Muscle layer of duodenum (tissue), 2 donors: Measurements from ENCODE around the gene VAV3.

ENCODE experiments used
- H3K27ac ChIP-seq: one replicate; pipeline ENCODE4 v1.7.0; 2013; ENCODE audit warnings: mild to moderate bottlenecking, low read length
- H3K27me3 ChIP-seq: one replicate; pipeline ENCODE4 v1.7.0; 2013; ENCODE audit warnings: low read depth, mild to moderate bottlenecking, control low read depth, low read length
- H3K36me3 ChIP-seq, 2 donors: one replicate each; pipeline ENCODE4 v1.7.0; 2013; ENCODE audit warnings: low read length in 2 of 2, control low read depth in 1 of 2, mild to moderate bottlenecking in 1 of 2; ENCODE audit not compliant: insufficient read depth in 2 of 2, control insufficient read depth in 1 of 2
- H3K4me1 ChIP-seq, 2 donors: one replicate each; pipeline ENCODE4 v1.7.0; 2013; ENCODE audit warnings: low read length in 2 of 2, mild to moderate bottlenecking in 2 of 2, control low read depth in 1 of 2, moderate library complexity in 1 of 2; ENCODE audit not compliant: insufficient read depth in 2 of 2, control insufficient read depth in 1 of 2
- H3K4me3 ChIP-seq, 2 donors: one replicate each; pipeline ENCODE4 v1.7.0; 2013; ENCODE audit warnings: low read length in 2 of 2, low read depth in 1 of 2, mild to moderate bottlenecking in 1 of 2
- H3K9me3 ChIP-seq, 2 donors: one replicate each; pipeline ENCODE4 v1.7.0; 2013; ENCODE audit warnings: low read length in 2 of 2, control low read depth in 1 of 2, mild to moderate bottlenecking in 1 of 2; ENCODE audit not compliant: control insufficient read depth in 1 of 2
- donor health status: healthy.

The VAV3 gene

GRCh38 chr1:107806902-107807301 lies 158.1 kb downstream of the VAV3 start:
- H3K4me1 ChIP-seq: no peaks in the 10 kb centered on the region
- no peak overlapping the region for H3K27ac ChIP-seq
- H3K36me3 ChIP-seq: no peaks in the 10 kb centered on the region
- H3K27me3 ChIP-seq: no peaks in the 10 kb centered on the region
- H3K9me3 ChIP-seq: no peaks in the 10 kb centered on the region
- H3K4me3 ChIP-seq: no peak overlapping the region

- Histone ChIP-seq H3K9me3 (no peaks in the 10 kb centered on the region), H3K4me3 (no peak overlapping the region), H3K27ac (no peak overlapping the region), H3K4me1 (no peaks in the 10 kb centered on the region), H3K36me3 (no peaks in the 10 kb centered on the region), H3K27me3 (no peaks in the 10 kb centered on the region)
Observed at GRCh38 chr1:107804741-107805140, 160.2 kb downstream of the VAV3 start.

GRCh38 chr1:107804134-107804533 lies 160.8 kb downstream of the VAV3 start:
- Histone ChIP-seq H3K4me1 (no peaks in the 10 kb centered on the region), H3K27ac (no peak overlapping the region), H3K4me3 (no peak overlapping the region), H3K9me3 (no peaks in the 10 kb centered on the region), H3K27me3 (no peaks in the 10 kb centered on the region), H3K36me3 (no peaks in the 10 kb centered on the region)

- Histone ChIP-seq H3K4me3 (no peak overlapping the region), H3K9me3 (no peaks in the 10 kb centered on the region), H3K4me1 (no peaks in the 10 kb centered on the region), H3K27ac (no peak overlapping the region), H3K27me3 (no peaks in the 10 kb centered on the region), H3K36me3 (no peaks in the 10 kb centered on the region)
Observed at GRCh38 chr1:107803579-107803978, 161.4 kb downstream of the VAV3 start.

GRCh38 chr1:107802654-107803053 lies 162.3 kb downstream of the VAV3 start:
- no peaks in the 10 kb centered on the region for H3K4me1 ChIP-seq
- no peak overlapping the region for H3K27ac ChIP-seq
- no peak overlapping the region for H3K4me3 ChIP-seq
- H3K27me3 ChIP-seq: no peaks in the 10 kb centered on the region
- no peaks in the 10 kb centered on the region for H3K36me3 ChIP-seq
- H3K9me3 ChIP-seq: no peaks in the 10 kb centered on the region

GRCh38 chr1:107795994-107796393 lies 169.0 kb downstream of the VAV3 start:
- Histone ChIP-seq H3K4me1 (no peaks in the 10 kb centered on the region), H3K36me3 (no peaks in the 10 kb centered on the region), H3K9me3 (no peaks in the 10 kb centered on the region), H3K27me3 (no peaks in the 10 kb centered on the region), H3K27ac (no peak overlapping the region), H3K4me3 (no peak overlapping the region)

GRCh38 chr1:107795441-107795840 lies 169.5 kb downstream of the VAV3 start:
- Histone ChIP-seq H3K4me3 (no peak overlapping the region), H3K27me3 (no peaks in the 10 kb centered on the region), H3K36me3 (no peaks in the 10 kb centered on the region), H3K4me1 (no peaks in the 10 kb centered on the region), H3K9me3 (no peaks in the 10 kb centered on the region), H3K27ac (no peak overlapping the region)

GRCh38 chr1:107794571-107794970 lies 170.4 kb downstream of the VAV3 start:
- no peaks in the 10 kb centered on the region for H3K4me1 ChIP-seq

GRCh38 chr1:107793896-107794453 lies 171.0 kb downstream of the VAV3 start:
- Histone ChIP-seq H3K27me3 (no peaks in the 10 kb centered on the region), H3K27ac (no peak overlapping the region), H3K9me3 (no peaks in the 10 kb centered on the region), H3K4me3 (no peak overlapping the region), H3K36me3 (no peaks in the 10 kb centered on the region), H3K4me1 (no peaks in the 10 kb centered on the region)

More at GRCh38 chr1:107794571-107794970, 170.4 kb downstream of the VAV3 start:
- no peaks in the 10 kb centered on the region for H3K36me3 ChIP-seq
- H3K27ac ChIP-seq: no peak overlapping the region
- H3K27me3 ChIP-seq: no peaks in the 10 kb centered on the region
- H3K4me3 ChIP-seq: no peak overlapping the region
- no peaks in the 10 kb centered on the region for H3K9me3 ChIP-seq

- H3K27me3 ChIP-seq: no peaks in the 10 kb centered on the region
- no peaks in the 10 kb centered on the region for H3K4me1 ChIP-seq
- H3K9me3 ChIP-seq: no peaks in the 10 kb centered on the region
- H3K36me3 ChIP-seq: no peaks in the 10 kb centered on the region
- H3K27ac ChIP-seq: no peak overlapping the region
- H3K4me3 ChIP-seq: no peak overlapping the region
Observed at GRCh38 chr1:107791348-107791747, 173.6 kb downstream of the VAV3 start.

- H3K4me1 ChIP-seq: no peaks in the 10 kb centered on the region
- no peak overlapping the region for H3K27ac ChIP-seq
- no peaks in the 10 kb centered on the region for H3K36me3 ChIP-seq
- no peaks in the 10 kb centered on the region for H3K27me3 ChIP-seq
- no peaks in the 10 kb centered on the region for H3K9me3 ChIP-seq
- no peak overlapping the region for H3K4me3 ChIP-seq
Observed at GRCh38 chr1:107789817-107790524, 175.0 kb downstream of the VAV3 start.
